ENCODE data around the gene TBX2.
"Not testable (repeated sequence)": the region's sequence is repeated elsewhere in the genome, so short reads cannot be mapped to it uniquely, and the experiment has no call there.

Gene TBX2

DNA sequence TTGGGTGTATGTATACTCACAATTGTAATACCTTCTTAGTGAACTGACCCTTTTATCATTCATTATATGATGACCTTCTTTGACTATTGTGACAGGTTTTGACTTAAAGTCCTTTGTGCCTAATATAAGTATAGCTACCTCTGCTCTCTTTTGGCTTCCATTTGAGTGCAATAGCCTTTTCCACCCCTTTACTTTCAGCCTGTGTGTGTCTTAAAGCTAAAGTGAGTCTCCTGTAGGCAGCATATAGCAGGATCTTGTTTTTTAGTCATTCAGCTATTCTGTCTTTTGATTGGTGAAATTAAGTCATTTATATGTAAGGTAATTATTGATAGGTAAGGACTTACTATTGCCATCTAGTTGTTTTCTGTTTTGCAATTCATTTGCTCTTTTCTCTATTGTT, 36.6 kb downstream of the TBX2 start:
- DNase-seq: no peak

DNA sequence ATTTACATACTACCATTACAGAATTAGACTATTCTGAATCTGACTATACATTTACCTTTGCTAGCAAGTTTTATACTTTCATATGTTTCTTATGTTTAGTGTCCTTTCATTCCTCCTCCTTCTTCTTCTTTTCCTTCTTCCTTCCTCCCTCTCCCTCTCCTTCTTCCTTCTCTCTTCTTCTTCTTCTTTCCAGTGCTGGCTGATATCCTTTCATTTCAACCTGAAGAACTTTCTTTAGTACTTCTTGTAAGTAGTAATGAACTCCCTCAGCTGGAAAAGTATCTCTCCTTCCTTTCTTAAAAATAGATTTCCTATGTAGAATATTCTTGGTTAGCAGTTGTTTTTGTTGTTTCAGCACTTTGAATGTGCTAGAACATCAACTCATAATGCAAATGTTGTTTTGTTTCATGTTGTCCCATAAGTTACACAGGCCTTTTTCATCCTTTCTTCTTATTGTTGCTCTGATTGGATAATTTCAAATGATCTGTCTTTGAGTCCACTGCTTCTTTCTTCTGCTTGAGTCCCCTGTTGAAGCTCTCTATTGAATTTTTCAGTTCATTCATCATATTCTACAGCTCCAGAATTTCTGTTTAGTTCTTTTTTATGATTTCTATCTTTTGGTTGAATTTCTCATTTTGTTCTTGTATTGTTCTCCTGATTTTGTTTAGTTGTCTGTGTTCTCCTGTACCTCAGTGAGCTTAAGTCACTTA, 37.5 kb downstream of the TBX2 start:
- no peak for DNase-seq

DNA sequence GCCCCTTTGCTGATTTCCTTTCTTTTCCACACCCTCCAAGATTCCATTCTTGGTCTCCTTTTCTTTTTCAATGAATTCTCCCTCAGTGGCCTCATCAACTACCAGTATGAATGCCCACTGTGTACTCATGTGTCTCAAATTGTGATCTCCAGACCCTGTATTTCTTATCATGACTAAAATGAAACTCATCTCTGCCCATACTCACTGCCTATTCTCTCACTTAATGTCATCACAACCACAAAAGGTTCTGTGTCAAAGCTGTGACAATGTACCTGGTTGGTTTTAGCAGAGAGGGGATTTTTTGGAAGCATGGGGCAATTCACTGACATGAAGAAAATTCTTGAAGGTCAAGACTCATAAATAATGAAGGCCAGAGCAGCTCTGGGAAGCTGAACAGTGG, 41.1 kb downstream of the TBX2 start:
- DNase-seq: no peak

DNA sequence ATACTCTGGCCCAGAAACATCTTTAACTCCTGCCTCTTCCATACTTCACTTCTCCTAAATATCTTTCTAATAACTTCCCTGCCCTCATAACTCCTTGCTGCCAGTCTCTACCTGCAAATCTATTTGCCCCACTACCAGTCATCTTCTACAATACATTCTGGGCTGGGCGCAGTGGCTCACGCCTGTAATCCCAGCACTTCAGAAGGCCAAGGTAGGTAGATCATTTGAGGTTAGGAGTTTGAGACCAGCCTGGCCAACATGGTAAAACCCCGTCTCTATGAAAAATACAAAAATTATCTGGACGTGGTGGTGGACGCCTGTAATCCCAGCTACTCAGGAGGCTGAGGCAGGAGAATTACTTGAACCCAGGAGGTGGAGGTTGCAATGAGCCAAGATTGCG, 41.9 kb downstream of the TBX2 start:
- not testable (repeated sequence) for DNase-seq

DNA sequence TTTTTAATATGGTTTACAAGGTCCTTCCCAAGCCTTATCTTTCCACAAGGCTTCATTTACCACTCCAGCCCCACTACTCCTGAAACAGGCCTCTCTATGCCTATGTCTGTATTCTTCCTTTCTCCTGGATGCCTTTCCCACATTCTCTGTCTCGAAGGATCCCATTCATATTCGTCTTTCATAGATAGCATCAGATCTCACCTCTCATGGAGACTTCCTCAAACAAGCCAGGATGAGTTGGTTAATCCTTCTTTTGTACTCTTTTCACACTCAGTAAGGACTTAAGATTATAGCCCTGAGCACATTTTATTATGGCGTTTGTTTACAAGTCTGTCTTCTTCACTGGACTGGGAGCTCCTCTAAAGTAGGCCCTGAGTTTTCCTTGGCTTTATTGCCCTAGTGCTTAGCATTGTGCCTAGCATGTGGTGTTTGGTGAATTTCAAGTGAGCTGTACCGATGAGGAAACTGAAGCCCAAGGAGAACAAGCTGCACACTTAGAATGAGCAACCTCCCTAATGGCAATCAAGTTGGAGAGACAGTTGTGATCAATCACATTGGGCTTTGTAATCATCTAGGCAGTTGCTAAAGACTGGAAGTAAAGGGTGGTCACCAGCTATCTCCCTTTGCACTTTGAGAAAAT, 42.6 kb downstream of the TBX2 start:
- DNase-seq: no peak

DNA sequence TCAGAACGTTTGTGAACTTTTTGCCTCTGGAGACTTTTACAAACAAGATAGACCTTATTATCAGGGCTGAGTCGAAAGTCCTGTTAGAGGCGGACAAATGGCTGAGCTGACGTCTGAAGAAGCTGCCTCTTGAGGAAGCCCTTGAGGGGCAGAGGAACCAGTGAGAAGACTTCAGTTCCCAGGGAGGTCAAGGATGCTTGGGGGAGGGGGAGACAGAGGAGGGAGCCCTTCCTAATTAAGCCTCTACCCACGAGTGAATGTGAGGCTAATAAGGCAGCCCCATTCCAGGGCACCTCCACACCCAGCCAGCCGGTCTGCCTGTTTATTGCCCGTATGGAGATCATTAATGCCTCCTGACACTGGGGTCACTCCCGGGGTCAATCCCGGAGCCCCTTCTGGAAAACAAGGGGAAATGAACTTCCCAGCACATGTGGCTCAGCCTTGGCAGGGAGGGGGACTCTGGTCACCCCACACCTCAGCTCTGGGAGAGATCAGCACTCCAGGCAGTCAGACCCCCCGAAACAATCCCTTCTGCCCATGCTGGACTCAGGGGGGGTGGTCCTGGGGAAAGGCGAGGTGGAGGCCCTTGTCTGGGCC, 43.3 kb downstream of the TBX2 start:
- DNase-seq: no peak

DNA sequence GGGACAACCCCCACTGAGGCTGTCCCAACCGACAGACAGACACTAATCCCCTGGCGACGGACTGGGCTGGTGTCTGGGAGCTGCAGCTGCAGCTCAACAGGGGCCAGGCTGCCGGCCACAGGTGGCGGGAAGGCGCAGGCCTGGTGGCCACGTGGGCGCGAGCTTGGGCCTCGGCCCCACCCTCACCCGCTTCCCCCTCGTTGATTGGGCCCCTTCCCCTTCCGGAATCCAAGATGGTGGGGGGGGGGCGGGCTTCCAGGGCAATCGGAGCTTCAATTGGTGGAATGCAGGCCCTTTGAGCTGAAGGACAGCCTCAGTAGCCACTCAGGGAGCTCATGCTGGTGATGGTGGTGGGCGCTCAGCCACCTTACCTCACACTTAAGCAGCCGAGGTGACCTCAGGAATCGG, 43.8 kb downstream of the TBX2 start:
- no peak for DNase-seq

DNA sequence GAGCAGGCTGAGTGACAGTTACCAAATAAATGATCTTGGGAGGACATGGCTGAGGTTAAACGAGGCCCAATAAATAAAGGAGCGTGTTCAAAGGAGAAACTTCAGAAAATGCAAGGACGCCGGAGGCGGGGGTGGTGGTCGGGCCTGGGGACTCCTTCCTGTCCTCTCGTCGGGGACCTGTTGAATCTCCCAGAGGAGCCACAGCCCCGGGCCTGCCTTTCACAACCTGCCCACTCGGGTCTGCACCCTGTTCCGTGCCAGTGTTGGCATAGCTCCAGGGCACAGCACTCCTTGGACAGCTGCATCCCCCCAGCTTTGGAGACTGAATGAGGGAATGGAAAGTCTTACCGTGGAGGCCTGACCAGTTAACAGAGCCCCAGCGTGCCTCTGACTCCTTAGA, 44.4 kb downstream of the TBX2 start:
- DNase-seq: no peak

DNA sequence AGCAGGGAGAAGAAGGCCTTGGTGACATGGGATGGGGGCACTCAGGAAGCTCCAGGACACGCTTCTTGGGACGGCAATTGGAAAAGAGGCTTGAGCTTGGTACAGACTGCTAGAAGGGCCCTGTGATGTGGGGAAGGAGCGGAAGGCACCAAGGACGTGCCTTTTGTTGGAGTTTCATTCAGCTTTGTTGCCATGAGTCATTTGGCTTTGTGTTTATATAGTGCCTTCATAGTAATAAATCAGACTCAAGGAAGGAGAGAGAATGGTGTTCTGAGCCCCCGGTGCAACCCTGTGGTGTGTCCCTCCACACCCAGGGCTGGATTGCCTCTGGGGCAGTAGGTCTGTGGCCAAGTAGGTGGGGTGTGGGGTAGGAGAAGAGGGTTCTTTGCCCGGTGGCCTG, 45.2 kb downstream of the TBX2 start:
- no peak for DNase-seq

DNA sequence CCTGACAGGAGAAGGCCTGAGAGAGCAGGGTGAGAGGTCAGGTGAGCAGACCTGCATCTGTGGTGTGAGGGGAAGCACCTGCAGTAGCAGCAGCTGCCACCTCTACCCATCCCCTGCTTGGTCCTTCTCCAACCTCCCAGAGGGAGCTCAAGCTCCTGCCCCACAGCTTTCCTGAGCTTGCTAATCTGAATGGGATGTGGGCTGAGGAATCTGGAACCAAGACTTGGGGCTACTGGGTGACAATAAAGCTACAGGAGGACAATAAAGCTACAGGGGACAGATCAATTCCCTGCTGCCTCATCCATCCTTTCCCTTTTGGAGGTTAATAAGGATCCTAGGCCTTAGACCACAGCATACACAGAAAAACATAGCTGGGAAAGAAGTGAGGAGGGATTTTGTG, 47.7 kb downstream of the TBX2 start:
- no peak for DNase-seq

DNA sequence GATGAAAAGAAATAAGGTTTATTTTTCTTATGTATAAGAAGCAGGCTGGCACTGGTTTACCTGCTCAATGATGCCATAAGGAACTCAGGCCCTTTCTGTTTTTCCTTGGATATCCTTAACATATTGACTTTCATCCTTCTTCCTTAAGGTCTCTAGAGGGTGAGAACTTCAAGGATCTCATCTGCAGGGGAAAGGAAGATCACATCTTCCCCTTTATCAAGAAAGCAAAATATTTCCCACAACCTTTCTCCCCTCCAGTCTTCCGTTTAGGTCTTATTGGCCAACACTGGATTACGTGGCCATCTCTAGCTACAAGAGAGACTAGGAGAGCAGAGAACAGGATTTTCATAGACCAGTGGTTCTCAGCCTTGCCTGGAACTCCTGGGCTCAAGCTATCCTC, 48.4 kb downstream of the TBX2 start:
- DNase-seq: no peak

DNA sequence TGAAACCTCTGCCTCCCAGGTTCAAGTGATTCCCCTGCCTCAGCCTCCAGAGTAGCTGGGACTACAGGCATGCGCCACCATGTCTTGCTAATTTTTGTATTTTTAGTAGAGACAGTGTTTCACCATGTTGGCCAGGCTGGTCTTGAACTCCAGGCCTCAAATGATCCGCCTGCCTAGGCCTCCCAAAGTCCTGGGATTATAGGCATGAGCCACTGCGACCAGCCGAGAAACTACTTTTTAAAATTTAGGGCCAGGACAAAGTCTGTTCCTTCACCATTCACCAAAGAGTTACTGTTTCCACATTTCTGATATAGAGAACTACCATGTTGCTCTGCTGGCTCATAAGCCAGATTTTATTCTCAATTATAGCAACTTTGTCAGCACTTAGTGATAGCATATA, 49.5 kb downstream of the TBX2 start:
- not testable (repeated sequence) for DNase-seq

DNA sequence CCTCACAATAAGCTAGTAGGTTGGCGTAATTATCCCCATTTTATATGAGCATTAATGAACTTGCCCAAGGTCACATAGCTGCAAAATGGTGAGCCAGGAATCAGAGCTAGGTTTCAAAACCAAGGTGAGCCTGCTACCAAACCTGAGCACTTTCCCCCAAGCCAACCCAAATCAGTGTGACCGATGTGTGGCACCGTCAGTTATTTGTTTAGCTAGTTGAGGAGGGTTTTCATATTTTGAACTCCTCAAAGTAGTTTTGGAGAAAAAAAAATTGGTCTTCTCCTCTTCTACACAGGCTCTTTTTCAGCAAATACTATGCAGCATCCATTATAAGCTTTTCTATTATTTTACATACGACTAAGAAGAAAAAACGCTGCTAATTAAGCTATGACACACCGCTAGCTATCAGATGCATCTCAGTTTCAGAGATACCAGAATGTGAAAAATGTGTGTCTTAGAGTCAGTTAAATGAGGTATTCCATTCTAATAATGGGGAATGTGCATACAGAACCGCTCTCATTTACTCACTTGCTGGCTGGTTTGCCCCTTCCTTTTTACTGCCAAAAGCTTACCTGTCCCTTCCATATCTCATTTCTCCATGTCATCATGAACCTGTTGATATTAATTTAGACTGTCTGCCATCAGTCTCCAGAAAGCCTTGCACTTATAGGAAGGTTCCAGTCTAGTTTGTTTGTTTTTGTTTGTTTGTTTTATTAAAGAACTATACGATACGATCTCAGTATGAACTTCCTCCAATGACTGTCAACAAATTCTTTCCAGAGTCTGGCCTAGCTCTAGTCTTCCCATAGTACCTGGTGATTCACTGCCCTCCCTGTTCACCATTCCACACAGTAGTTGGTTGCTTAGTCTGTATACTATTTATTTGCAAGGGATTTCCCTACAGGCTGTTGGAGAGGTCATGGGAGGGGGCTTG, 50.3 kb downstream of the TBX2 start:
- DNase-seq: no peak

DNA sequence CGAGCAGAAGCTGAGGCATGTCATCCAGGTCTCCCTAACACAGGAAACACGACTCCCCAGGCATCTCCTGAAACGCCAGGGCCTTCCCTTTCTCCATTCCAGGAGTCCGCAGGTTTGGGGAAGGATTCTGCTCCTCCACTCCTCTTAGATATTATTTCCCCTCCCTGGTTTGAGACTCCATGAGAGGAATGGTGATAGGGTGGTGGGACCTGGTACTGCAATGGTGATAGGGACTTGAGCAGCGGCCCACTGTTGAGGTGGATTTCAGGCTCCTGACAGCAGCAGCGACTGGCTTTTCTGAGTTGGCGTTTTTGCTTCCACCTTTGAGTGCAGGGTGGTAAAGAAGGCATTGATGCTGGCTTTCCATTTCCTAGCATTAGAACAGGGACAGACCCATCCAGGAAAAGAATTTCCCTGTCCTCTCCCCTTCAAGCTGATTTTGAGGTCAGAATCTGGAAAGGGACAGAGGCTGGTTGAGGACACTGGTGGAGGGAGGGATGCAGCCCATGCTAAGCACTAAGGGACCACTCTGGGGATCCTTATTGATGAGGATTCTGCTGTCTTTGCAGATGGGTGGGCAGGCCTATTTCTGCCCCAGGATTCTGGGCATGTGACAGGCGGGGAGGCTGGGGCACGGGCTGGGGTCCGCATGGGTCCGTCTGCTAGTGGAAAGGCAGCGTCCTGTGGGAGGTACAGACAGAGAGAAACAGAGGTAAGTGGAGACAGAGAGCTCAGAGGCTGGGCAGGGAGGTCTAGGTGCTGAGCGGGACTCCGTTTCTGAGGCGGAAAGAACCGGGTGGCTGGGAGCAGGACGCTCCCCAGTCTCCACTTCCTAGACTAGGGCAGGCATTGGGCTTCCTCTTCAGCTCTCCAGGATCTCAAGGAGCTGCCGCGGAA, 51.2 kb downstream of the TBX2 start:
- no peak for DNase-seq

DNA sequence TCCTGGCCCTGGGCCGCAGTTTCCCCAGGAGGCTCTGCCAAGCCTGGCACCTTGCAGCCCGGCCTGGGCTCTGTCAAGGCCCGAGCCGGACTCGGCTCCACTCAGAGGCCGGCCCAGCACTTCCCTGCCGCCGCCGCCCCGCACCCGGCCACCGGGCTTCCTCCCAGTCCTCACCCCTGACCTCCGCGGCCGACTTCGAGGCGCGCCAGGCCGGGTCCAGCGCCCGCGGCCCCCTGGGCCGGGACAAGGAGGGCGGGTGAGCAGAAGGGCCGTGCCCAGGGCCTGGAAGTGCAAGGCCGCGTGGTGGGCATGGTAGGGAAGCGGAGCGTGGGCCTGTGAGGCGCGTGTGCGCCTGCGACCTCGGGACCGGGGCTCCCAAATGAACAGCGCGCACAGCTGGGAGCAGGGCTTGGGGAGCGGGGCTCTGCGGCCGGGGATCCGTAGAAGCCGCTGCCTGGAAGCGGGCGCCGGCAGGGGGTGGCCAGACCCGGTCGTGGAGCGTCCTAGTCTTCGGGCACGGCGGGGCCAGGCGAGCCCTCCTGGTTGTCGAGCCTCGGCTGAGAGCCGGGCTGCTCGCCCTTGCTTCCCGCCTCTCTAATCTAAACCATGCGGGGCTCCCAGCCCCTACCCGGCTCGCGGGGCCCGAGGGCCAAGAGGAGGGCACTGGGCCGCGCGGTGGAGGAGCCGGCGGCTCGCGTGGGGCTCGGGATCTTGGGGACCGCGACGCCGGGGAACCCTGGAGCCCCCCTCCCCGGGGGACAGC, 52.1 kb downstream of the TBX2 start:
- DNase-seq: no peak

DNA sequence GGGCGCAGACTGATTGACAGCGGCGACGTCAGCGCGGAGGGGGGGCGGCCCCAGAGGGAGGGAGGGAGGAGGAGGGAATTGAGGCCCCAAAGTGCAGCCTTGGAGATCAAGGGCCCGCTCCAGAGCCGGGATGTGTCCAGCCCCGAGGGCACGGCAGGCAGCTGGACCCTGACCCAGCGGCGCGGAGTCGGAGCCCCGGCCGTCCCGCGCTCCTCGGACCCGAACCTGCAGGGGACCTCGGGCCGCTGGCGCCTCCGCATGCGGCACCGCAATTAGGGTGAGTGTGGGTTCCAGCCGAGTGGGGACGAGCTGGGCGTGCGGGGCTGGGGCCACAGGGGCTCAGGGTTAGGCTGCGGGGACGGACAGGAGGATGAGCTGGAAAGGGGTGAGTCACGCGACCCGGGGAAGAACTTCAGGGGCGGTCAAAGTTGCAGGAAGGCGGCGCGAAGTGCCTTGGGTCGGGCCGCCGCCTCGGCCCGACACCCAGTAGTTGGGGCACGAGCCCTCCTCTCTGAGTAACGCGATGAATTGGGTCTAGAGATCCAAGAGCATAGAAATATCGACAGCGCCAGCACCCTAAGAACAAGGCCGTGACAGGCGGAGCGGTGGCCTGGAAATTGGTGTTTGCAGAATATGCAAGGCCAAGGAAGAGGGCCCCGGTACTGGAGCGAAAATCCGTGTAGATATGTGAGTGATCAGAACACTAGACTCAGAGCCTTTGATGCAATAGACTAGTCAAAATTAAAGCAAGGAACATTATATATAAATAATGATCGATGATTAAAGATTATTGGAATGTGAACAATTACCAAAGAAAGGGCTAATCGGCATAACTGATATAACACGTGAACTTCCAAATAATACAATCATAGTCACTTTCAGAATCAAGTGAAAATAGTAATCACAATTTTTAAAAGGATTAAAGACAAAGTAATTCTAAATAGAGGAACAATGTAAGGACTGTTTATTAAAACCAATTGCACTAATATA, 53.0 kb downstream of the TBX2 start, which contains the start of gene TBX4:
TSS of gene TBX4 (plus strand) at position 122 of the 990 bp plus-strand sequence. CDS start 4,069 bp downstream, outside the sequence.
- DNase-seq: no peak

DNA sequence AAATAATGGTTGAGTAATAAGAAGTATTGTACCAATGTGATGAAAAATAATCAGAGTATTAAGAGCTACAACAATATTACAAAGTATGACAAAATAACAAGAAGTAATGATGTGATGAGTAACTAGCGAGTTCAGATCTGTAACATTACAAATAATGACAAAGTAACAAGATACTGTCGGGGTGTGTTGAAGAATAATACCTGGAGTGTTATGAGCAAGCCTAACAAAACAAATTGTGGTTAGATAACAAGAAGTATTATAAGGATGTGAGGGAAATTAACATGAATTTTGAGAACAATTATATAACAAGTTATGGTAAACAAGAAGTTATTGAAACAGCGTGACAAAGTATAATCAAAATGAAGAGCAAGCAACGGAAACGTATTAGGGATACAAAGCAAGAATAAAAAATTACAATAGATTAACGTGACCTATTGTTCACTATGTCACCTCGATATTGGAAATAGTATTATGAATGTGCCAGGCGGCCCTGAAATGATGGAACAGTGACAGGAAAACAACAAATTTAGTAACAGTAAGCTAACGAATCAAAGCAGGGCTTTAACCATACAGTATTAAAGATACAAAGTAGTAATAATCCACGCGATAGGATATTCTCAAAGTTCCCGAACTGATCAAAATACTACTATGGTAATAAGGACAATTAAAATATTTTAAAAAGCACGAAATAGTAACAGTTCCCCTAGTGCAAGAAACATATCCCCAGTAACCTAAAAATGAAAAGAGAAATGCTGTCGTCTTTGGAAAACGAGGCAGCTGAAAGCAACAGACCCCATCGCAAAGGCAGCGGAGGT, 54.1 kb downstream of the TBX2 start:
- no peak for DNase-seq

DNA sequence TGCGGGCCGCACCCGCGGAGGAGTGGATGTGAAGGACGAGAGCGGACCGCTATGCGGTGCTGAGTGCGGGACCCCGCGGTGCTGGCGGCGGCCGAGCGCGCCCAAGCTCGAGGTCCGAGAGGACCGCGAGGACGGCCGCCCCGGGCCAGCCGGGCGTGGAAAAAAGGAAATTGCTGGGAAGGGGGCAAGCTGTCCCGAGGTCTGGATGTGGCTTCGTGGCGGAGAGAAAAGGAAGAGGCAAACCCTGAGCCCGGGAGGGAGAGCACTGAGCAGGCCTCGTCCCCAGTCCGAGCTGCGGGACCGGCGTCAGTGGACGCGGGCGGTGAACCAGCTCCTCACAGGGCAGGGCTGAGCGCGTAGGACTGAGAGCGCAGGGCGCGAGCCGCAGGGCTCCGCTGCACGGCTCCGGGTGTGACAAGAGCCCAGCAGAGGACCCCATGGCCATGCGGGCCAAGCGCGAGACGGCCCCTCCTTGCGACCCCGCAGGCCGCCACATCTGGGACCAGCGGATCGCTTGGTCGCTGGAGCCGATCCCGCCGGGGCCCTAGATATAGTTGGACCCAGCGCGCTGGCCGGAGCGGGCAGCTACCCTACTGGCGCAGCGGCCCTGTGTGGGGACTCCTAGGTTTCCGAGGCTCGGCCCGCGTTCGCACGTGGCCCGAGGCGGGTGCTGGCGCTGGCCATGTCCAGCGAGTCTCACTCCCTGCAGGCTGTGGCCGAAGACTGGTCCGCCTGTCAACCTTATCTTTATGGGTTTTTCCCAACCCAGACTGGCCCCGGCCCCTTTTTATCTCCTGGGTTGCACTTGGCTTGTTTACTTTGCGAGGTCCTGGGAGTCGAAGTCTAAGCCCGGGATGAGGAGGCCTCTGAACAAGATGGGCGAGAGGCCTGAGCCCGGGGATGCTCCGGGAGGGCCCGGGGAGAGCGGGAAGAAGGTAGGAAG, 55.0 kb downstream of the TBX2 start:
- no peak for DNase-seq

Data from SHP77 (cell line).